ENCODE data around the gene MRPL46. TPM values are rescaled to one million over a fixed set of nuclear protein-coding genes. Genes with fewer than 3 reads are reported as not detected.

Gene MRPL46
- total RNA-seq, 1 experiment from 2014 or later, result 32.7 TPM

DNA sequence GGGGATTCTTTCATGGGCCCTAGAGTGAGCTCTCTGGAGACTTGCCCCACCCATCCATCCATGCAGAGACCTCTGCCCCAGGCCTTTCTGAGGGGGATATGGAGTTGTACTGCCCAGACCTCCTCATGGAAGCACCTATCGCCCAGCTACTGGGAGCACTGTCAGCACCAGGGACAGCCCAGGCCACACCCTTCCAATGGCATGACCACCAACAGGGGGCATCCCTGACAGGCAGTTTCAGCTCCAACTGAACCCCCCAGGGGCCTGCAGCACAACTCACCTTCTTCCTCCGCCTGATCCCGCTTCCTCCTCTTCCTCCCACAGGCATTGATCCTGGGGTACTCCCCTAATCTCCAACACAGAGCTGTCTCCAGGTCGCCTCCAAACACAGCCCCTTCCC, 22.1 kb upstream of the MRPL46 start:
- Histone ChIP-seq H2AFZ (no peak overlapping the region), H3K4me3 (no peak overlapping the region), H3K4me2 (no peak overlapping the region), H3F3A (ENCODE audit: insufficient read depth, low read depth) (no peaks in the 10 kb centered on the region), H4K20me1 (ENCODE audit: insufficient read depth) (no peaks in the 10 kb centered on the region), H3K9me3 (ENCODE audit: insufficient read depth, low read depth) (no peaks in the 10 kb centered on the region), H3K79me2 (ENCODE audit: low read depth) (no peaks in the 10 kb centered on the region), H3K27ac (no peak overlapping the region), H3K4me1 (replicated peaks; ENCODE audit: insufficient read depth) (no peaks in the 10 kb centered on the region), H3K27me3 (ENCODE audit: insufficient read depth, low read depth) (peaks cover 9% of the 10 kb centered on the region; the same call in 1 of the 2 replicates), H3K36me3 (ENCODE audit: low read depth) (no peaks in the 10 kb centered on the region), H3K9me2 (ENCODE audit: insufficient read depth) (no peaks in the 10 kb centered on the region)
- DNase-seq, result no peak
- CTCF ChIA-PET, result no interaction called here
- TF ChIP-seq, protein P1, sequence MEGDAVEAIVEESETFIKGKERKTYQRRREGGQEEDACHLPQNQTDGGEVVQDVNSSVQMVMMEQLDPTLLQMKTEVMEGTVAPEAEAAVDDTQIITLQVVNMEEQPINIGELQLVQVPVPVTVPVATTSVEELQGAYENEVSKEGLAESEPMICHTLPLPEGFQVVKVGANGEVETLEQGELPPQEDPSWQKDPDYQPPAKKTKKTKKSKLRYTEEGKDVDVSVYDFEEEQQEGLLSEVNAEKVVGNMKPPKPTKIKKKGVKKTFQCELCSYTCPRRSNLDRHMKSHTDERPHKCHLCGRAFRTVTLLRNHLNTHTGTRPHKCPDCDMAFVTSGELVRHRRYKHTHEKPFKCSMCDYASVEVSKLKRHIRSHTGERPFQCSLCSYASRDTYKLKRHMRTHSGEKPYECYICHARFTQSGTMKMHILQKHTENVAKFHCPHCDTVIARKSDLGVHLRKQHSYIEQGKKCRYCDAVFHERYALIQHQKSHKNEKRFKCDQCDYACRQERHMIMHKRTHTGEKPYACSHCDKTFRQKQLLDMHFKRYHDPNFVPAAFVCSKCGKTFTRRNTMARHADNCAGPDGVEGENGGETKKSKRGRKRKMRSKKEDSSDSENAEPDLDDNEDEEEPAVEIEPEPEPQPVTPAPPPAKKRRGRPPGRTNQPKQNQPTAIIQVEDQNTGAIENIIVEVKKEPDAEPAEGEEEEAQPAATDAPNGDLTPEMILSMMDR (conservative IDR thresholded peaks at IDR 0.05), result no peak
- no peak for TF ChIP-seq EZH2 (IDR thresholded peaks at IDR 0.05; ENCODE audit: low read depth)
- BruUV-seq (replicated peaks), result no TSS peak
- POLR2A ChIA-PET (ENCODE audit: unreplicated experiment), result no interaction called here
- intact Hi-C loops (cut with micrococcal nuclease; ENCODE audit: unreplicated experiment), result no loop called here

- H3K9me3 ChIP-seq (ENCODE audit: insufficient read depth, low read depth), result no peaks in the 10 kb centered on the region
- TF ChIP-seq EZH2 (IDR thresholded peaks at IDR 0.05; ENCODE audit: low read depth), result no peak
- TF ChIP-seq, protein P1 (conservative IDR thresholded peaks at IDR 0.05), result no peak
- H3K27ac ChIP-seq, result no peak overlapping the region
- H3K79me2 ChIP-seq (ENCODE audit: low read depth), result no peaks in the 10 kb centered on the region
- no peaks in the 10 kb centered on the region for H3F3A ChIP-seq (ENCODE audit: insufficient read depth, low read depth)
- H3K4me2 ChIP-seq, result no peak overlapping the region
- ChIA-PET CTCF (no interaction called here), POLR2A (ENCODE audit: unreplicated experiment) (no interaction called here)
- H3K27me3 ChIP-seq (ENCODE audit: insufficient read depth, low read depth), result peaks cover 5% of the 10 kb centered on the region; the same call in 1 of the 2 replicates
- no peaks in the 10 kb centered on the region for H3K9me2 ChIP-seq (ENCODE audit: insufficient read depth)
- H3K4me3 ChIP-seq, result no peak overlapping the region
- H3K36me3 ChIP-seq (ENCODE audit: low read depth), result no peaks in the 10 kb centered on the region
- H4K20me1 ChIP-seq (ENCODE audit: insufficient read depth), result no peaks in the 10 kb centered on the region
- no peak overlapping the region for H2AFZ ChIP-seq
- H3K4me1 ChIP-seq (replicated peaks; ENCODE audit: insufficient read depth), result no peaks in the 10 kb centered on the region
- no TSS peak for BruUV-seq (replicated peaks)
- intact Hi-C loops (cut with micrococcal nuclease; ENCODE audit: unreplicated experiment), result no loop called here
- DNase-seq, result no peak
Observed at GRCh38 chr15:88487796-88488523, 20.8 kb upstream of the MRPL46 start.

DNA sequence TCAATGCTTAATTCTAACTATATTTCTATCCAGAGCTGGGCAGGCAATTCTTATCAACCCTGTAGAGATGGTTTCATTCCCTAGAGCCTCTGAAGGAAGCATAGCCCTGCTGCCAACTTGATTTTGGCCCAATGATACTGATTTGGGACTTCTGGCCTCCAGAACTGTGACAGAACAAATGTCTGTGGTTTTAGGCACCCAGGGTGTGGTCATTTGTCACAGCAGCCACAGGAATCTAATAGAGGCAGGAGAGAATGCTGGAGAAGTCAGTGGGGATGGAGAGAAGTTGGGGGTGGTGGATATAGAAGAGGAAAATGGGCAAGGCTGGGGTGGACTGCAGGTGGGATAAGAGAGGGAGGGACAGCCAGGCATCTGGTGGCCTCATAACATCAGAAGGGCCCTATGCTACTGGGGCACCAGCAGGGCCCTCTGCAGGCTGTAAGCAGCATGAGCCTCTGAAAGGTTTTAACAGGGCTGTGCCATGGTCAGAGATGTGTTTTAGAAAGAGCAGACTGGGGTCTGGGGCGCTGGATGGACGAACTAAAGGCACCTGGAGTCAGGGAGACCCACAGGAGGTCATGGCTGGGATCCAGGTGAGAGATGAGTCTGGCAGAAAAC, 20.1 kb upstream of the MRPL46 start:
- Histone ChIP-seq H3K79me2 (ENCODE audit: low read depth) (no peaks in the 10 kb centered on the region), H3K9me3 (ENCODE audit: insufficient read depth, low read depth) (no peaks in the 10 kb centered on the region), H3K4me3 (no peak overlapping the region), H4K20me1 (ENCODE audit: insufficient read depth) (no peaks in the 10 kb centered on the region), H3K27ac (no peak overlapping the region), H3K9me2 (ENCODE audit: insufficient read depth) (no peaks in the 10 kb centered on the region), H3K27me3 (ENCODE audit: insufficient read depth, low read depth) (peaks cover 5% of the 10 kb centered on the region; the same call in 1 of the 2 replicates), H2AFZ (no peak overlapping the region), H3K36me3 (ENCODE audit: low read depth) (no peaks in the 10 kb centered on the region), H3K4me2 (no peak overlapping the region), H3F3A (ENCODE audit: insufficient read depth, low read depth) (no peaks in the 10 kb centered on the region), H3K4me1 (replicated peaks; ENCODE audit: insufficient read depth) (no peaks in the 10 kb centered on the region)
- no TSS peak for BruUV-seq (replicated peaks)
- DNase-seq, result no peak
- TF ChIP-seq EZH2 (IDR thresholded peaks at IDR 0.05; ENCODE audit: low read depth), result no peak
- TF ChIP-seq, protein P1 (conservative IDR thresholded peaks at IDR 0.05), result no peak
- ChIA-PET CTCF (no interaction called here), POLR2A (ENCODE audit: unreplicated experiment) (no interaction called here)
- intact Hi-C loops (cut with micrococcal nuclease; ENCODE audit: unreplicated experiment), result no loop called here

Measured in PC-9 (cell line).